HepG2 (cell line): ENCODE results near the gene ARHGEF39. TPM values are rescaled to one million over a fixed set of nuclear protein-coding genes. Genes with fewer than 3 reads are reported as not detected.

ENCODE experiments used
- ATM ChIP-seq: fragments of 450-650 bp; IDR thresholded peaks from 2 replicates; pipeline ENCODE4 v1.7.1; 2017; ENCODE audit warnings: mild to moderate bottlenecking, borderline replicate concordance
- CHD2 ChIP-seq: IDR thresholded peaks from 2 replicates; pipeline ENCODE4 v1.6.1; 2011; ENCODE audit warnings: low read depth, low read length, improper control_type of control experiment
- FOSL2 ChIP-seq: sonication (generic); formaldehyde crosslinking; IDR thresholded peaks from 2 replicates; pipeline ENCODE4 v1.4.0; 2020; ENCODE audit warnings: missing genetic modification reagents
- FOXC1 ChIP-seq: sonication (generic); formaldehyde crosslinking; IDR thresholded peaks from 2 replicates; pipeline ENCODE4 v1.8.0; 2022; ENCODE audit warnings: mild to moderate bottlenecking, missing genetic modification reagents, borderline replicate concordance
- HOXA7 ChIP-seq: sonication (generic); formaldehyde crosslinking; IDR thresholded peaks from 2 replicates; pipeline ENCODE4 v1.8.1; 2022; ENCODE audit warnings: mild to moderate bottlenecking, missing genetic modification reagents, moderate library complexity
- KDM1A ChIP-seq: IDR thresholded peaks from 2 replicates; pipeline ENCODE4 v1.6.1; 2016; ENCODE audit warnings: missing compliant biosample characterization
- NR1H2 ChIP-seq: sonication (generic); formaldehyde crosslinking; IDR thresholded peaks from 2 replicates; pipeline ENCODE4 v1.8.1; 2022; ENCODE audit warnings: low read depth, missing genetic modification reagents, borderline replicate concordance
- PTBP1 ChIP-seq: fragments of 200-400 bp; formaldehyde crosslinking; IDR thresholded peaks from 2 replicates; pipeline ENCODE4 v1.6.1; 2018; ENCODE audit warnings: low read length, low read depth; ENCODE audit not compliant: poor library complexity, severe bottlenecking
- RBAK ChIP-seq: sonication (generic); formaldehyde crosslinking; IDR thresholded peaks from 2 replicates; pipeline ENCODE4 v1.5.1; 2020; ENCODE audit warnings: mild to moderate bottlenecking, missing genetic modification reagents
- SKI ChIP-seq: fragments of 450-650 bp; IDR thresholded peaks from one replicate; pipeline ENCODE4 v1.6.1; 2018; ENCODE audit warnings: mild to moderate bottlenecking; ENCODE audit not compliant: partially characterized antibody
- ZBTB20 ChIP-seq: sonication (generic); formaldehyde crosslinking; IDR thresholded peaks from 2 replicates; pipeline ENCODE4 v1.8.1; 2023; ENCODE audit warnings: missing genetic modification reagents, low read depth, mild to moderate bottlenecking, borderline replicate concordance
- ZNF253 ChIP-seq: sonication (generic); formaldehyde crosslinking; IDR thresholded peaks from 2 replicates; pipeline ENCODE4 v1.8.0; 2022; ENCODE audit warnings: mild to moderate bottlenecking, missing genetic modification reagents, borderline replicate concordance
- ZNF260 ChIP-seq: sonication (generic); formaldehyde crosslinking; IDR thresholded peaks from 2 replicates; pipeline ENCODE4 v1.4.0; 2020; ENCODE audit warnings: missing genetic modification reagents, low read depth, mild to moderate bottlenecking, borderline replicate concordance
- ZNF337 ChIP-seq: sonication (generic); formaldehyde crosslinking; IDR thresholded peaks from 2 replicates; pipeline ENCODE4 v1.5.1; 2020; ENCODE audit warnings: missing genetic modification reagents, low read depth, mild to moderate bottlenecking, borderline replicate concordance
- ZNF441 ChIP-seq: sonication (generic); formaldehyde crosslinking; IDR thresholded peaks from 2 replicates; pipeline ENCODE4 v1.7.0; 2021; ENCODE audit warnings: missing genetic modification reagents, borderline replicate concordance
- ZNF567 ChIP-seq: sonication (generic); formaldehyde crosslinking; IDR thresholded peaks from 2 replicates; pipeline ENCODE4 v1.8.1; 2023; ENCODE audit warnings: mild to moderate bottlenecking, missing genetic modification reagents, borderline replicate concordance
- ZNF660 ChIP-seq: sonication (generic); formaldehyde crosslinking; IDR thresholded peaks from 2 replicates; pipeline ENCODE4 v1.5.1; 2020; ENCODE audit warnings: mild to moderate bottlenecking, low read depth, missing genetic modification reagents, borderline replicate concordance
- ZNF839 ChIP-seq: sonication (generic); formaldehyde crosslinking; IDR thresholded peaks from 2 replicates; pipeline ENCODE4 v1.4.0; 2020; ENCODE audit warnings: missing genetic modification reagents, mild to moderate bottlenecking, borderline replicate concordance
- polyA plus RNA-seq, 8 experiments: library from polyadenylated mRNA; depleted of rRNA in 3 of 8; stranded (reverse) in 7 of 8; unstranded in 1 of 8; fragments of >200 nt; fragmentation: Illumina TruSeq in 4 of 8; extraction: Trizol in 4 of 8; gene quantifications; 2 replicates each; pipeline versions ENCODE4 v1.2.1 to v1.2.3, GENCODE V29; 2011 to 2016; ENCODE audit warnings: low read depth in 4 of 8, missing spikeins in 1 of 8, mixed read lengths in 1 of 8; ENCODE audit not compliant: insufficient read depth in 1 of 8
- total RNA-seq, 5 experiments: library from RNA; depleted of rRNA; stranded (reverse); fragments of >200 nt; fragmentation: Illumina TruSeq; extraction: Trizol; gene quantifications; 2 replicates each; pipeline ENCODE4 v1.2.3, GENCODE V29; 2016; ENCODE audit warnings: low read depth in 1 of 5
- TF ChIP-seq, protein P1 (sequence below): sonication (generic); formaldehyde crosslinking; conservative IDR thresholded peaks from 2 replicates; pipeline ENCODE4 v1.4.0; 2020; ENCODE audit warnings: missing genetic modification reagents
- TF ChIP-seq, protein P2 (sequence below): sonication (generic); formaldehyde crosslinking; IDR thresholded peaks from 2 replicates; pipeline ENCODE4 v1.4.0; 2020; ENCODE audit warnings: missing genetic modification reagents
- TF ChIP-seq, protein P3 (sequence below): sonication (generic); formaldehyde crosslinking; IDR thresholded peaks from 2 replicates; pipeline ENCODE4 v1.9.0; 2021; ENCODE audit warnings: missing genetic modification reagents, borderline replicate concordance
- TF ChIP-seq, protein P4 (sequence below): sonication (generic); formaldehyde crosslinking; IDR thresholded peaks from 2 replicates; pipeline ENCODE4; 2020; ENCODE audit warnings: missing genetic modification reagents, mild to moderate bottlenecking, borderline replicate concordance

Gene ARHGEF39
- total and polyA plus RNA-seq, 2 of the 13 experiments (the other 11 are each of a cell fraction or from before 2014, with no cell fraction given) = 11.2 to 12.3 TPM

DNA sequence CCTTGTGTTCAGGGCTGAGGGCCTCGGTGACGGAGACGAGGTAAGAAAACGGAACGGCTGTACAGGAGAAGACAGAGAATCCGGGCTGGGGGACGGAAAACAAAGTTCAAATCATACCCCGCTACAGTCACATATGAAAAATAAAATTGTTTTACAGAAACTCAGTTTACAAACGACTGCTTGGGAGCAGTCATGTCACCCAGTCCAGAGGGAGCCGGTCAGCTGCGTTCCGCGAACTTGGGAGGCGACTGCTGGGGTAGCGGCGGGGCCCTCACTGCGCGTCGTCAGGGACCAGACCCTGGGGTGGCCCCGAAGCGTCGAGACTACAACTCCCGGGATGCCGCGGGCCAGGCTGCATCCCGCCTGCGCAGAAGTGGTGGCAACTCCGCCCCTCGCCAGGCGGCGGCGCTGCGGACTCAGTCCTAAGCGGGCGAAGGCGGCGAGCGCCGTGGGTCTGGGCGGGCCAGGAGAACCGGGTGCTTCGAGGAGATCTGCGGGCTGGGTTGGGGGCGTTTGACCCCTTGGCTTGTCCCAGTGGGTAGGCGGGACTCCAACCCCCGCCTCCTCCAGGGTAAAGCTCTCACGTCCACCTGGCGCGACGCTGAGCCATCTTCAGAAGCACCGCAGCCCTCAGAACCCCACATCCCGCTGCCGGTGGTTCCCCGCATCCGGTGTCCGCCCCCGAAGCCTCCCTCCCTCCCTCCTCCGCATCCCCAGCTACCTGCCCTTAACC is 18.3 kb downstream of the ARHGEF39 start (continued):
- no peak; the same call in 1 of the 2 replicates for TF ChIP-seq FOXC1 (CRISPR knock-in tag)
- TF ChIP-seq ZNF660 (CRISPR knock-in tag) = no peak
- TF ChIP-seq SKI = no peak
- peak; percentile 28; the same call in 1 of the 2 replicates for TF ChIP-seq FOSL2
- no peak for TF ChIP-seq ZNF839 (CRISPR knock-in tag)
- TF ChIP-seq, protein P1, sequence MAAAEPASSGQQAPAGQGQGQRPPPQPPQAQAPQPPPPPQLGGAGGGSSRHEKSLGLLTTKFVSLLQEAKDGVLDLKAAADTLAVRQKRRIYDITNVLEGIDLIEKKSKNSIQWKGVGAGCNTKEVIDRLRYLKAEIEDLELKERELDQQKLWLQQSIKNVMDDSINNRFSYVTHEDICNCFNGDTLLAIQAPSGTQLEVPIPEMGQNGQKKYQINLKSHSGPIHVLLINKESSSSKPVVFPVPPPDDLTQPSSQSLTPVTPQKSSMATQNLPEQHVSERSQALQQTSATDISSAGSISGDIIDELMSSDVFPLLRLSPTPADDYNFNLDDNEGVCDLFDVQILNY (CRISPR knock-in tag) = 0 out of 2 replicates have a peak, but pooled peaks have one; percentile 22
- no peak for TF ChIP-seq NR1H2 (CRISPR knock-in tag)
- no peak for TF ChIP-seq RBAK
- TF ChIP-seq KDM1A (CRISPR knock-in tag) = no peak
- TF ChIP-seq ZNF337 = no peak
- TF ChIP-seq, protein P2, sequence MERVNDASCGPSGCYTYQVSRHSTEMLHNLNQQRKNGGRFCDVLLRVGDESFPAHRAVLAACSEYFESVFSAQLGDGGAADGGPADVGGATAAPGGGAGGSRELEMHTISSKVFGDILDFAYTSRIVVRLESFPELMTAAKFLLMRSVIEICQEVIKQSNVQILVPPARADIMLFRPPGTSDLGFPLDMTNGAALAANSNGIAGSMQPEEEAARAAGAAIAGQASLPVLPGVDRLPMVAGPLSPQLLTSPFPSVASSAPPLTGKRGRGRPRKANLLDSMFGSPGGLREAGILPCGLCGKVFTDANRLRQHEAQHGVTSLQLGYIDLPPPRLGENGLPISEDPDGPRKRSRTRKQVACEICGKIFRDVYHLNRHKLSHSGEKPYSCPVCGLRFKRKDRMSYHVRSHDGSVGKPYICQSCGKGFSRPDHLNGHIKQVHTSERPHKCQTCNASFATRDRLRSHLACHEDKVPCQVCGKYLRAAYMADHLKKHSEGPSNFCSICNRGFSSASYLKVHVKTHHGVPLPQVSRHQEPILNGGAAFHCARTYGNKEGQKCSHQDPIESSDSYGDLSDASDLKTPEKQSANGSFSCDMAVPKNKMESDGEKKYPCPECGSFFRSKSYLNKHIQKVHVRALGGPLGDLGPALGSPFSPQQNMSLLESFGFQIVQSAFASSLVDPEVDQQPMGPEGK (CRISPR knock-in tag) = peak; percentile 61
- no peak for TF ChIP-seq CHD2
- TF ChIP-seq ZNF441 = 0 out of 2 replicates have a peak, but pooled peaks have one; percentile 41
- TF ChIP-seq ZNF567 (CRISPR knock-in tag) = 0 out of 2 replicates have a peak, but pooled peaks have one; percentile 36
- TF ChIP-seq, protein P3, sequence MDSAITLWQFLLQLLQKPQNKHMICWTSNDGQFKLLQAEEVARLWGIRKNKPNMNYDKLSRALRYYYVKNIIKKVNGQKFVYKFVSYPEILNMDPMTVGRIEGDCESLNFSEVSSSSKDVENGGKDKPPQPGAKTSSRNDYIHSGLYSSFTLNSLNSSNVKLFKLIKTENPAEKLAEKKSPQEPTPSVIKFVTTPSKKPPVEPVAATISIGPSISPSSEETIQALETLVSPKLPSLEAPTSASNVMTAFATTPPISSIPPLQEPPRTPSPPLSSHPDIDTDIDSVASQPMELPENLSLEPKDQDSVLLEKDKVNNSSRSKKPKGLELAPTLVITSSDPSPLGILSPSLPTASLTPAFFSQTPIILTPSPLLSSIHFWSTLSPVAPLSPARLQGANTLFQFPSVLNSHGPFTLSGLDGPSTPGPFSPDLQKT (CRISPR knock-in tag) = no peak
- TF ChIP-seq, protein P4, sequence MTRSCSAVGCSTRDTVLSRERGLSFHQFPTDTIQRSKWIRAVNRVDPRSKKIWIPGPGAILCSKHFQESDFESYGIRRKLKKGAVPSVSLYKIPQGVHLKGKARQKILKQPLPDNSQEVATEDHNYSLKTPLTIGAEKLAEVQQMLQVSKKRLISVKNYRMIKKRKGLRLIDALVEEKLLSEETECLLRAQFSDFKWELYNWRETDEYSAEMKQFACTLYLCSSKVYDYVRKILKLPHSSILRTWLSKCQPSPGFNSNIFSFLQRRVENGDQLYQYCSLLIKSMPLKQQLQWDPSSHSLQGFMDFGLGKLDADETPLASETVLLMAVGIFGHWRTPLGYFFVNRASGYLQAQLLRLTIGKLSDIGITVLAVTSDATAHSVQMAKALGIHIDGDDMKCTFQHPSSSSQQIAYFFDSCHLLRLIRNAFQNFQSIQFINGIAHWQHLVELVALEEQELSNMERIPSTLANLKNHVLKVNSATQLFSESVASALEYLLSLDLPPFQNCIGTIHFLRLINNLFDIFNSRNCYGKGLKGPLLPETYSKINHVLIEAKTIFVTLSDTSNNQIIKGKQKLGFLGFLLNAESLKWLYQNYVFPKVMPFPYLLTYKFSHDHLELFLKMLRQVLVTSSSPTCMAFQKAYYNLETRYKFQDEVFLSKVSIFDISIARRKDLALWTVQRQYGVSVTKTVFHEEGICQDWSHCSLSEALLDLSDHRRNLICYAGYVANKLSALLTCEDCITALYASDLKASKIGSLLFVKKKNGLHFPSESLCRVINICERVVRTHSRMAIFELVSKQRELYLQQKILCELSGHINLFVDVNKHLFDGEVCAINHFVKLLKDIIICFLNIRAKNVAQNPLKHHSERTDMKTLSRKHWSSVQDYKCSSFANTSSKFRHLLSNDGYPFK (CRISPR knock-in tag) = 0 out of 2 replicates have a peak, but pooled peaks have one; percentile 48
- no peak for TF ChIP-seq ZBTB20 (CRISPR knock-in tag)
- TF ChIP-seq ATM = no peak
- no peak for TF ChIP-seq PTBP1
- TF ChIP-seq HOXA7 (CRISPR knock-in tag) = no peak
- no peak for TF ChIP-seq ZNF260 (CRISPR knock-in tag)
- TF ChIP-seq ZNF253 (CRISPR knock-in tag) = no peak
